ENCODE data around the gene OR6Q1.
"Not testable (repeated sequence)": the region's sequence is repeated elsewhere in the genome, so short reads cannot be mapped to it uniquely, and the experiment has no call there.

OR6Q1 gene, protein sequence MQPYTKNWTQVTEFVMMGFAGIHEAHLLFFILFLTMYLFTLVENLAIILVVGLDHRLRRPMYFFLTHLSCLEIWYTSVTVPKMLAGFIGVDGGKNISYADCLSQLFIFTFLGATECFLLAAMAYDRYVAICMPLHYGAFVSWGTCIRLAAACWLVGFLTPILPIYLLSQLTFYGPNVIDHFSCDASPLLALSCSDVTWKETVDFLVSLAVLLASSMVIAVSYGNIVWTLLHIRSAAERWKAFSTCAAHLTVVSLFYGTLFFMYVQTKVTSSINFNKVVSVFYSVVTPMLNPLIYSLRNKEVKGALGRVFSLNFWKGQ

DNA sequence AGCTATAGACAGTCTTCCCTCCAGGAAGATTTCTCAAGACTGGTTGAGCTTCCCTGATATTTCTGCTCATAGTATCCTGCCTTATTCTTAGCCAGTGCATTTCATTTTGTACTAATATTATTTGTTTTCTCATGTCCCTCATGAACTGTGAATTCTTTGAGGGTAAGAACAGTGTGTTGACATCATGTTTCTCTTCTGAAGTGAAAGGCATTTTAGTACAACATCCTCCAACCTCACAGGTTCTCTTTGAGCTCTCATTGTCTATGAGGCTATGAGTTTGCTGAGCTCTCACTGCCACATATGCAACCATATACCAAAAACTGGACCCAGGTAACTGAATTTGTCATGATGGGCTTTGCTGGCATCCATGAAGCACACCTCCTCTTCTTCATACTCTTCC is at the start of gene OR6Q1:
TSS of gene OR6Q1 (plus strand) at position 301 of the 400 bp plus-strand sequence. CDS start at position 301, 0 bp downstream.
- DNase-seq, result no peak

DNA sequence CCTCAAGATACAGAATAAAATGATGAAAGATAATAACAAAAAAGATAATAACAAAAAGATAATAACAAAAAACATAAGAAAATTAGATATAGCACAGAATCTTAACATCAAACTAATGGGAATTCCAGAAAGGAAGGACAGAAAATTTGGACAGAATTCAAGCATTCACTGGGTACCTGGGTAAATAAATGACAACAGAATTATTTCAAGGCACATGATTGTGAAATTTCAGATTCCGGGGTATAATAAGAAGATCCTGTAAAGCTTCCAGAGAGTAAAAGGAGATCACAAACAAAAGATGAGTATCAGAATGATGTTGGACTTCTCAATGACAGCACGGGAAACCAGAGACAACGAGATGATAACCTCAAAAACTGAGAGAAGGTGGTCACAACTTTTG is 49.2 kb upstream of the OR6Q1 start:
- no peak for DNase-seq

DNA sequence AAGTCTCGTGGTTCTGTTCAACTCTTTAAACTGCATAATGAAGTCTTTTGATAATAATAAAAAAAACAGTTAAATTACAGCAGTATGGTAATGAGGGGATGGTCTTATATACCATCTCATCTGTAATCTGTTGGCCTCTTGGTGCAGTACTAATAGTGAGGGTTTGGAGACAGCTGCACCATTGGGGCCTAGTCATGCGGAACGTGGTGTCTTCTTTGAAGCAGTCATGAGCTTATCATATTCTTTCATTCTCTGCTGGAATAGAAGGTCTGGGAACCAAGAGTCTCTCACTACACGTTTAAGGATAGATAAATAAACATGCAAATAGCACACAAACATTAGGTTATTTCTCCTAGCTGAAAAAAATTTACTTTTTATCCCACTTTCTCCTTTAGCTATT is 48.0 kb upstream of the OR6Q1 start:
- DNase-seq, result no peak

DNA sequence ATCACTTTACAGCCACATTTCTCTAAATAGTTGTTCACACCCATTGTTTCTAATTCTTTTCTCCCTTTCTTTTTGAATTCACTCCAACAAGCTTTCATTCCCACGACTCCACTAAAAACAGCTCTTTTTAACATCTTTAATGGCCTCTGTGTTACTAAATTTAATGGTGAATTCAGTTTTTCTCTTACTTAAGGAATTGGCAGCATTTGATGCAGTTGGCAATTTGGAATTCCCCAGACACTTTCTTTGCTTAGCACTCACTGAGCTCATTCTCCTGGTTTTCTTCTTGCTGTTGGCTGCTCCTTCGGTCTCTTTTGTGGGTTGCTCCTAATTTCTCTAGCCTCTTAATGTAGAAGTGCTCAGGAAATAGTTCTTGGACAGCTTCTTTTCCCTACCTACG is 47.6 kb upstream of the OR6Q1 start:
- no peak for DNase-seq

DNA sequence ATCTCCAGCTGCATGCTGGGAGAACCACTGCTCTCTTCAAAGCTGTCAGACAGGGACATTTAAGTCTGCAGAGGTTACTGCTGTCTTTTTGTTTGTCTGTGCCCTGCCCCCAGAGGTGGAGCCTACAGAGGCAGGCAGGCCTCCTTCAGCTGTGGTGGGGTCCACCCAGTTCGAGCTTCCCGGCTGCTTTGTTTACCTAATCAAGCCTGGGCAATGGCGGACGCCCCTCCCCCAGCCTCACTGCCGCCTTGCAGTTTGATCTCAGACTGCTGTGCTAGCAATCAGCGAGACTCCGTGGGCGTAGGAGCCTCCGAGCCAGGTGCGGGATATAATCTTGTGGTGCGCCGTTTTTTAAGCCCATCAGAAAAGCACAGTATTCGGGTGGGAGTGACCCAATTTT is 31.2 kb upstream of the OR6Q1 start:
- DNase-seq, result not testable (repeated sequence)

DNA sequence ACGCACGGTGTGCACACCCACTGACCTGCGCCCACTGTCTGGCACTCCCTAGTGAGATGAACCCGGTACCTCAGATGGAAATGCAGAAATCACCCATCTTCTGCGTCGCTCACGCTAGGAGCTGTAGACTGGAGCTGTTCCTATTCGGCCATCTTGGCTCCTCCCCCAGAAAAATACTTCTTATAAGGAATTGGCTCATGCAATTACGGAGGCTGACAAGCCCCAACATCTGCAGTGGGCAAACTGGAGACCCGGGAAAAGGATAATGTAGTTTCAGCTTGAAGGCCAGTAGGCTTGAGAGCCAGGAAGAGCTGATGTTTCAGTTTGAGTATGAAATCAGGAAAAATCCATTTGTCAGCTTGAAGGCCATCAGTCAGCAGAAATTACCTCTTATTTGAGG is 30.7 kb upstream of the OR6Q1 start:
- DNase-seq, result not testable (repeated sequence)

DNA sequence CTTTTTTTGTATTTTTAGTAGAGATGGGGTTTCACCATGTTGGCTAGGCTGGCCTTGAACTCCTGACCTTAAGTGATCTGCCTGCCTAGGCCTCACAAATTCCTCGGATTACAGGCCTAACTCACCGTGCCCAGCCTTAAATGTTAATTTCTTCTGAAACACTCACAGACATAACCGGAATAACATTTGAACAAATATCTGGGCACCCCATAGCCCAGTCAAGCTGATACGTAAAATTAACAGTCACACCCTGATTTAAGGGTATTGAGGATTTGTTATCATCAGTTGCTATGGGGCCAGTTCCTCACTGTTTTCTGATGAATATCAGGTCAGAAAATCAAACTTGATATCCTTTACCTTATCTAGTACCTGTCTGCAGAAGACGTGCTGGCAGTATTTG is 30.1 kb upstream of the OR6Q1 start:
- DNase-seq, result no peak

DNA sequence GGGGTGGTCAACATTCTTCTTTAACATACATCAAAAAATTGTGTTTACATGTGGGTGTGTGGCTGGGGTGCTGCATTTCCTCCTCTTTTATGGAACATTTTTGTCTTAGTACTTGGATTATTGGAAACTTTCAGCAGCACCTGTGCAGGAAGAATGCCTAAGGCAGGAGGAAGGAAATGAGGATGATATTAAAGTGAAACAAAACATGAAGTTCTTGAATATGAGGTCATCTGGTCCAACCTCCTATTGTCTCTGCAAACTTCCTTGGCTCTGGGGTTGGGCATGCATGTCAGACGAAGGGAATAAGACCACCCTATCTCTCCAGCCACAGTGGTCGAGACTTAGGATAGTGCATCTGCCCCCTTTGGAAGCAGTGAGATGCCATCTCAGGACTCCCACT is 27.7 kb upstream of the OR6Q1 start:
- no peak for DNase-seq

DNA sequence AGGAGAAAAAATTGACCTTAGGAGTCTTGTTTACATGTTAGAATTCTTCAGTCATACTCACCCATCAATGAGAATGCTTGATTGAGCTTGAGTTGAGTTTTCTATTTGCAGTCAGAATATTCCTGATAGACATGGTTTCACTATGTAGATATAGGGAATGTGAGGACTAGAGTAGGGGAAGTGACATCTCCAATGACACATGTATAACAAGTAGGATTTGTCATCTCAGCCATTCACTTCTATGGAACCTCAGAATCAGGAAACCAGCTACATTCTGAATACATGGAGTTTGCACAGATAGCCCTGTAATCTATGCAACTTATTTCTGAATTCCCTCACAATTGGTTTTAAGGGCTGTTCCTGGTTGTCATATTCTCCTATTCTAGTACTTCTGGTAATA is 27.2 kb upstream of the OR6Q1 start:
- no peak for DNase-seq

DNA sequence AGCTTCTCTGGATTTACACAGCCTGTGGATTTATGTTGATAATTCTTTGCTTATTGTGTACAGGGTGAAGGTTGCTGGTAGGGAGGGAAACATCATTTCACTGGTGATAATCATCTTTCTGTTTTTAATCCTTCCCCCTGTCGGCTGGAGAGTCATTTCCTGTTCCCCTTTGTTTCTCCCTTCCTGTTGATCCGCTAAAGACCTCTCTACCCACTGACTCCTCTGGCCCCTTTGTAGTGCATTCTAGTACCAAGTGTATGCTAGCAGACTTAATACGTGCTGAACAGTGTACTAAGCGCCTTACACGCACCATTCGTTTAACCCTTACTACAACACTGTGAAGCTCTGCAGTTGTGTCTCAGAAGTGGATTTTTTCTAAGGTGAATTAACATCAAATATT is 26.1 kb upstream of the OR6Q1 start:
- no peak for DNase-seq

DNA sequence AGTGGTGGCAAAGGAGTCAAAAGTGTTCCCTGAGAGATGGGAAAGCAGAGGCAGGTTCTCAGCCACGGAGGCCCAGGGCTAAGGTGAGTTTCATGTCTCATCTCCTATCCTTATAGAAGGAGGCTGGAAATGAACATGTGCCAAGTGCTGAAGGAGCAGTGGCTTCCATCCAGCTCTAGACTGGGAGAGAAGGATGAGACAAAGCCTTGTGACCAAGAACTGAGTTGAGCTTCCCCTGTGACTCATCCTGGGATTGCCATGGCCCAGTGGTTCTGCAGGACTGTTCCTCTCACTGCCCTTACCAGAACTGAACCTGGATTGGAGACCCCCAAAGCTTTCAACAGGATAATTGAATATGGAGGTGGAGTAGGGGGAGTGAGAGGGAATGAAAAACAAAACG is 23.8 kb upstream of the OR6Q1 start:
- no peak for DNase-seq

DNA sequence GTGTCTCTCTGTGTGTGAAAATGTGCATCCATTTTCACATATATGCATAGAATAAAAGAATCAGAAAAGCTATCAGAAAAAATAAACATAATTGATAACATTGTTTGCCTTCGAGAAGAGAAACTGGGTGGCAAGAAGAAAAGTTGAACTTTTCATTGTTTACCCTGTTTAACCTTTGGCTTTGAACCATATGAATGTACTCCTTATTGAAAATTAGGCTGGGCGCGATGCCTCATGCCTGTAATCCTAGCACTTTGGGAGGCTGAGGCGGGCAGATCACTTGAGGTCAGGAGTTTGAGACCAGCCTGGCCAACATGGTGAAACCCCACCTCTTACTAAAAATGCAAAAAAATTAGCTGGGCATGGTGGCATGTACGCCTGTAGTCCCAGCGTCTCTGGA is 19.0 kb upstream of the OR6Q1 start:
- no peak for DNase-seq

DNA sequence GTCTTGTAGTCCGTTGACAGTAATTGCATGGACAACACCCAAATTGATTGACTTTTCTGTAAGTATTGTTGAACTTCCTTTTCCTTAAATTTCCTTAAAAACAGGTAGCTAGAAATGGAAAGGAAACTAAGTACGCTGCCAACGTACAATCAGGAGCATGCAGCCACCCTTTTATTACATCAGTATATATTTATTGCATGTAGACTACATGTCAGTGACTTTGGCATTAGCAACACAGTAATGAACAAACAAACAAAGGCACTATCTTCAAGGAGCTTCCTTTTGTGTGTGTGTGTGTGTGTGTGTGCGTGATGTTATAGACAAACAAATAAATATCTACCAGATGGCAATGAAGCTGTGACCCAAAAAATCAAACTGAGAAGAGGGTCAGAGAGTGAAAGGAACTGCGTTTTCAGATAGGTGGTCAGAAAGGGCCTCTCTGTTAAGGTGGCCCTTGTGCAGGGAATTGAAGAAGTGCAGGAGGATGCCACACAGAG is 7.3 kb upstream of the OR6Q1 start, which contains the start of gene OR9Q1:
TSS of gene OR9Q1 (plus strand) at position 447 of the 497 bp plus-strand sequence. CDS start 155,564 bp downstream, outside the sequence.
- DNase-seq, result no peak

DNA sequence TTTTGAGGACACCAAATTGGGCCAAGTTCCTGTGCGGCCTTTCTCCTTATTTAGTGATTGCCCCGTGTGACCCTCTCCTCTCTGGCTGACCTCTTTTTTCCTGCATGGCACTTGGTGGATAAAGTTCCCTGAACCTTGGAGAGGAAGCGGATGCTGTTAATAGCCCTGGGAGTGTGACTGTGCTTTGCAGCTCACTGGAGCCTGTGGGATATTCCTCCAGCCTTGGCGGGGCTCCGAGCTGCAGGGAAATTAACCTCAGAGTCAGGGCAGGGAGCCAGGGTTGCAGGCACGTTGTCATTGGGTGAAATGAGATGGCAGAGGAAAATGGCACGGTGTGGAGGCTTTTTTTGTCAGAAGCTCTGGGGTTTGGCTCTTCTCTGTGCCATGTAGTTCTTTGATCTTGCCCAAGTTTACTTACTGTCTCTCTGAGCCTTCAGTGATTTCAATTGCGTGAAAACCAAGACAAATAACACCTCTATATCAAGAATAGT is 6.1 kb upstream of the OR6Q1 start:
- DNase-seq, result no peak

DNA sequence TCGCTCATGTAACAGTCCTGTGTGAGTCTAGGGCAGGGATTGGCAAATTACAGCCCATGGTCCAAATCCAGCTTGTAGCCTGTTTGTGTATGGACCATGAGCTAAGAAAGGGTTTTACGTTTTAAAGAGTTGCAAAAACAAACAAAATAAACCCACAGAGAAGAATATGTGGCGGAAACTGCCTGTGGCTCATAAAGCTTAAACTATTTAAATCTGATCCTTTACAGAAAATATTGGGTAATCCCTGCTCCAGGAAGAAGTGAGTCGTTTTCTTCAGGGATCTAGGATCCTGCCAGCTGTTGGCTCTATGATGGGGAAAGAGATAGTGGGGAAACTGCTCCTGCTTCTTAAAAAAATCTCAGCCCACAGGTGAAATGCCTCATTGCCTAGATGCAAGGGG is 3.4 kb upstream of the OR6Q1 start:
- no peak for DNase-seq

DNA sequence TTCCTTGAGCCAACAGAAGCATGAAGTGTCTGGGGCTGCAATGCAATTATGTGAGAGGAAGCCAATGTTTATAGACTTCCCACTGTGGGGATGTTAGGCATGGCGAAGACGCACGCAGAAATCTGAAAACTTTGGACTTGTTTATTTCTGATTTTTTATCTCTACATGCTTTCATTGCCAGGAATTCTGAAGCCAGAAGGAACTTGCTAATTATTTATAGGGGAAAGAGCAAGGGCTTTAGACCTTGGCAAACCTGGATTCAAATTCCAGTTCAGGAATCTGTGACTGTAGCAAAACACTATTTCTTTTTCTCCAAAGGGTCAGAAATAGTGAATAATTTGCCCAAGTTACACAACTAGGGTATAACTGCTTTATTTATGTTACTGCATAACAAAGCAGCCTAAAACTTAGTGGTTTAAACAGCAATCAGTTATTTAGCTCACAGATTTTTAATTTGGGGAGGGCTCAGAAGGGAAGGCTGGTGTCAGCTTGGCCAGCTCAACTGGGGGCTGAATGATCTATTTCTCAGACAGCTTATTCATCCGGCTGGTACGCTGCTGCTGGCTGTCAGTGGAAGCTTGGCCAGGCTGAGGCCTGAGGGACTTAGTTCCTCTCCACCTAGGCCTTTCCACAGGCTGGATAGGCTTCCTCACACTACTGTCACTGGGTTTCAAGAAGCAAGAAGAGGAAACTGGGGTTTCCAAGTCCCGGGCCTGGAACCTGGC is 1.9 kb upstream of the OR6Q1 start:
- no peak for DNase-seq

DNA sequence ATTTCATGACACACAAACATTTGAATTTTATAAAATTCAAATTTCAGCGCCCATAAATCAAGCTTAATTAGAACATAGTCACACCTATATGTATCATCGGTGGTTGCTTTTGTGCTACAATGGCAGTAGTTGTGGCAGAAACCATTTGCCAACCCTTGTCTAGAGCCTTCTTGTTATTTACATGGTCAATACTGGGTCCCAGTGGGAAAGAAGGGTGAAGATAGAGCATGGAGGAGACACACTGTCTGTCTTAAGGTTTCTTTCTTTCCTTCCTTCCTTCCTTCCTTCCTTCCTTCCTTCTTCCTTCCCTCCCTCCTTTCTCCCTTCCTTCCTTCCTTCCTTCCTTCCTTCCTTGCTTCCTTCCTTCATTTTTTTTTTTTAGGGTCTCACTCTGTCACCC is 3.7 kb downstream of the OR6Q1 start:
- DNase-seq, result no peak

DNA sequence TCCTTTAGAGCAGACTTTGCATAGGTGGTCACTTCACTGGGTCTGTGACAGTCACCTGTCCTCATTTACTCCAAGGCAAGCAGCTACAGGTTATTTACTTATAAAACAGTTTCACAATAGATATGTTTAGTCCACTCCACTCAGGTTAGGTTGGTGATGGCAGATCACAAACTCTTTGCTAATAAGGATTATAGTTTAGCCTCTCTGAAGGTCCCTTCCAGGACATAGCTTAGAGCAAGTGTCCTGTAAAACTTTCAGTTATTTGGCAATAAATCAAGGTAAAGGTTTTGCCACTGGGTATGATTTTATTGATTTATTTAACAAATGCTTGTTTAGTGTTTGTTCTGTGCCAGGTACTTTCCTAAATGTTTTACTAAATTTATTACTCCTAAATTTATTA is 8.8 kb downstream of the OR6Q1 start:
- DNase-seq, result no peak

DNA sequence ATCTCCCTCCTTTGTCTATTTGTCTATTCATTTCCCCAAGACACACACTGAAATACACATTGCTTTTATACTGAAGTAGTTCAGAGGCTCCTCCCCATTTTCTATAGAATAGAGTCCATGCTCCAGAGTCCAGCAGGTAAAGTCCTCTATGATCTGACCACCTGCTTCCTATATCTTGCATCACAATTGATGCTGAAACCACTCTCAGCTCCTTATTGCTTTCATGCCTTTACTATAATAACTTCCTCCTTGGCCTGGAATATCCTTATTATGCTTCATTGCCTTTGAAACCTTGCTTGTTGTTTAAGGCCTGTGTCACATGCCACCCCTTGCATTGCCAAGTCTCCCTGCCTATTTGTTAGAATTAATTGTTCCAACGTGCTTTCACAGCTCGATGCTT is 12.6 kb downstream of the OR6Q1 start:
- no peak for DNase-seq

DNA sequence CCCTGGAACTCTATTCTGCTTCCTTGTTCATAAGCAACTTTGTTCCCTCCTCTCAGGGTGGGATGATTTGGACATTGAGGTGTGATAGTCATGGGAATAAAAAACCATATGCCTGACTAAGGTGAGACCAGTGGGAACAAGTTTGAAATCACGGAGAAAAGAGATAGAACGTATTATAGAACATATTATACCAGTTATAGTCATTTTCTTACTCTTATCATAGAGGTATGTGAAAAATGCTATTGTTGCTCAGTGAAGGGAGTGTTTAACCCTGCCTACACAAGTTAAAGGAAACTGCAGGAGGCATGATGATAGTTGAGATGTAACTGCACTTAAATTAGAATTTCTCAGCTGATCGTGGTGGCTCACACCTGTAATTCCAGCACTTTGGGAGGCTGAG is 15.5 kb downstream of the OR6Q1 start:
- no peak for DNase-seq

DNA sequence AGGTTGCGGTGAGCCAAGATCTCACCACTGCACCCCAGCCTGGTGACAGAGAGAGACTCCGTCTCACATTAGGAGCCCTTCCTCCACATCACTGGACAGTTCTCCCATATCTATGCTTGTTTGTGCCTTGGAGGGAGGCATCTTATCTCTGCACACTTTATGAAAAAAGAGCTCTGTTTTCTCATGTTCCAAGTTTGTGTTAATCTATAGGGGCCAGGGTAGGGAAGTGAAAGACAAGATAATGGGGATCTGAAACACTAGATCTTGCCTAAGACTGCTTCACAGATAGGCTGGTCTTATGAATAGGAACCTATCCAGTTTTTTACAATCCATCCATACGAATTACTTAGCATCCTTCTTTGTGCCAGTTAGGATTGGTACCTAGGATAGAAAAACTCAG is 17.1 kb downstream of the OR6Q1 start:
- no peak for DNase-seq

DNA sequence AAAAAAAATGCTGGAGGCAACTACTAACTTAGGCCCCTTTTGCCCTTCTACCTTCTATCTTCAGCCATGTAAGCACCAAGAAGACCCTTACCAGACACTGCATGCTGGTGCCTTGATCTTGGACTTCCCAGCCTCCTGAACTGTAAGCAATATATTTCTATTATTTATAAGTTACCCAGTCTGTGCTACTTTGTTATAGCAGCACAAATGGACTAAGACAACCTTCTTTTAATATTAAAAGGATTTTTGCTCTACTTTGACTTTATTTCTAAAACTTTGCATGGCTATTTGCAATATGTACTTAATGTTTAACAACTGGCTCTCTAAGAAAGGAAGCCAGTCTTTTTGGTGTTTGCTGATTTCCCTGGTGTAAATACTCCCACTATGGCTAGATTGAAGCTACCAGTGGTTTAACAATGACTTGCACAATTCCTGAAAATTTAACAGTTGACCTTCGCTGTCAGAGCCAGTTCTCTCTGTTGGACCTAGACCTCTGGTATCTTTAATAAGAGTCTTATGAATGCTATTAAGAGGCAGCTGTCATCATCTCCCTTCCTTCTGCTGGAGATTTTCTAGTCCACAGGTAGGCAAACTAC is 25.2 kb downstream of the OR6Q1 start:
- DNase-seq, result no peak

DNA sequence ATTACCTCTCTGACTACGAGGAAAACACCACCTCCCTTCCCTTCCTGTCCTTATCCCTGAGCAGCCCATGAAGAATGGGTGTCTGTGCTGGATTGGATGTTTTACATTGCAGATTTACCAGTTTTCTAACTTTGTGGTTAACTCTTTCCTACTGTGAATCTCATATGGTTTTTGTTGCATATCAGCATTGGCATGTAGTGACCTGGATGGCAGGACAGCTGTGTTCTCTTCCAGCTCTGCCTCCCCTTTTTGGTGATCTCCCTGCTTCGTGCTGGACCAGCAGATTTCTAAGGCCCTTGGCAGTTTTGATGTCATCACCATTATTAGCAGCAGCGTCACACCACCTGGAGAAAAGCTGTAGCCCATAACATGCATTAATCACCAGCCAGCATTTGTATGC is 26.7 kb downstream of the OR6Q1 start:
- no peak for DNase-seq

All from SIG-M5 (cell line).